ENCODE results near the gene ZNF77.

Gene ZNF77

GRCh38 chr19:2950286-2951124 is 5.7 kb upstream of the ZNF77 start:
- TF ChIP-seq CTCF (IDR thresholded peaks at IDR 0.05) = no peak

- no peak for TF ChIP-seq CTCF (IDR thresholded peaks at IDR 0.05)
These were observed 5.1 kb upstream of the ZNF77 start for GRCh38 chr19:2949939-2950285.

DNA sequence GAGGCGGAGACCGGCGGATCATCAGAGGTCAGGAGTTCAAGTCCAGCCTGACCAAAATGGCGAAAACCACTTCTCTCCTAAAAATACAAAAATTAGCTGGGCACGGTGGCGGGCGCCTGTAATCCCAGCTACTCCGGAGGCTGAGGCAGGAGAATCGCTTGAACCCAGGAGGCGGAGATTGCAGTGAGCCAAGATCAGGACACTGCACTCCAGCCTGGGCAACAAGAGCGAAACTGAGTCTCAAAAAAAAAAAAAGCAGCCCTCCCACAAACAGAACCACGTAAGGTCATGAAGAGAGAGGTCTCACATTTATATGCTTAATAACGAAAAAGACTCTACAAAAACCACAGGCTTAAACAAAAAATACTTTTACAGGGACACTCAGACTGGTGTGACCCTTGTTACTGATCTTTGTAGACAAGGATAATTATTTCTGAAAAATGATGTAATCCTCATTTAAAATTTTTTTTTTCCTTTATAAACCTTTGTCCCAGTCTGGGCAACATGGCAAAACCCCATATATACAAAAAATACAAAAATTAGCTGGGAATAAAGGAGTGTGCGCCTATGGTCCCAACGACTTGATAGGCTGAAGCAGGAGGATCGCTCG is 909 bp upstream of the ZNF77 start:
- no peak for TF ChIP-seq CTCF (IDR thresholded peaks at IDR 0.05)

- TF ChIP-seq CTCF (IDR thresholded peaks at IDR 0.05) = no peak
These were observed 382 bp downstream of the ZNF77 start for GRCh38 chr19:2944403-2944774.

- TF ChIP-seq CTCF (IDR thresholded peaks at IDR 0.05) = no peak
These were observed 1.7 kb downstream of the ZNF77 start for GRCh38 chr19:2942928-2943640.

GRCh38 chr19:2933490-2933910 is 11.3 kb downstream of the ZNF77 start:
- TF ChIP-seq CTCF (IDR thresholded peaks at IDR 0.05) = no peak

GRCh38 chr19:2927032-2927430 is 17.7 kb downstream of the ZNF77 start:
- no peak for TF ChIP-seq CTCF (IDR thresholded peaks at IDR 0.05)

All from LNCAP (cell line).